NAMALWA (cell line): ENCODE results near the gene PGLYRP1.

Experiments
- DNase-seq: peaks from one replicate; pipeline ENCODE4 v3.0.0-alpha.2; 2015; ENCODE audit warnings: low spot score

PGLYRP1 gene

GRCh38 chr19:46022431-46023310 lies at the start of gene PGLYRP1:
TSS of gene PGLYRP1 (minus strand) at chr19:46023053. CDS start at chr19:46023021, 32 bp downstream.
- no peak for DNase-seq

GRCh38 chr19:46069806-46070341 lies 47.0 kb upstream of the PGLYRP1 start:
- no peak for DNase-seq

GRCh38 chr19:46068345-46069258 lies 45.7 kb upstream of the PGLYRP1 start:
- no peak for DNase-seq

- DNase-seq = no peak
Measured at GRCh38 chr19:46067691-46068090, 44.8 kb upstream of the PGLYRP1 start.

- no peak for DNase-seq
Measured at GRCh38 chr19:46066471-46066870, 43.6 kb upstream of the PGLYRP1 start.

GRCh38 chr19:46065486-46066071 lies 42.7 kb upstream of the PGLYRP1 start:
- DNase-seq = no peak

GRCh38 chr19:46063201-46063600 lies 40.3 kb upstream of the PGLYRP1 start:
- no peak for DNase-seq

GRCh38 chr19:46060012-46060411 lies 37.2 kb upstream of the PGLYRP1 start:
- DNase-seq = peak; percentile 13

- no peak for DNase-seq
Measured at GRCh38 chr19:46058778-46059177, 35.9 kb upstream of the PGLYRP1 start.

GRCh38 chr19:46056536-46056935 lies 33.7 kb upstream of the PGLYRP1 start:
- no peak for DNase-seq

- no peak for DNase-seq
Measured at GRCh38 chr19:46052896-46053295, 30.0 kb upstream of the PGLYRP1 start.

GRCh38 chr19:46049597-46049996 lies 26.7 kb upstream of the PGLYRP1 start:
- peak; percentile 31 for DNase-seq

GRCh38 chr19:46043519-46043918 lies 20.7 kb upstream of the PGLYRP1 start:
- no peak for DNase-seq

- DNase-seq = no peak
Measured at GRCh38 chr19:46042252-46042883, 19.5 kb upstream of the PGLYRP1 start.

- no peak for DNase-seq
Measured at GRCh38 chr19:46040952-46041500, 18.2 kb upstream of the PGLYRP1 start, which contains the start of gene IGFL4. TSS of gene IGFL4 (minus strand) at chr19:46041002. CDS start at chr19:46040962, 40 bp downstream.

- no peak for DNase-seq
Measured at GRCh38 chr19:46040125-46040524, 17.3 kb upstream of the PGLYRP1 start.

GRCh38 chr19:46036744-46037128 lies 13.9 kb upstream of the PGLYRP1 start:
- no peak for DNase-seq

GRCh38 chr19:46035986-46036743 lies 13.3 kb upstream of the PGLYRP1 start:
- DNase-seq = no peak

GRCh38 chr19:46035546-46035945 lies 12.7 kb upstream of the PGLYRP1 start:
- DNase-seq = no peak

- no peak for DNase-seq
Measured at GRCh38 chr19:46033401-46033800, 10.5 kb upstream of the PGLYRP1 start.
